WTC11 (cell line): ENCODE results near the gene LGALS8. TPM values are rescaled to one million over a fixed set of nuclear protein-coding genes. Genes with fewer than 3 reads are reported as not detected.

Experiments
- ATAC-seq: fragments of 200-7000 bp; cut with Tn5 transposase; 2 replicates; pipeline ENCODE4 v1.10.0; 2021; ENCODE audit warnings: mild to moderate bottlenecking, moderate library complexity
- CTCF ChIA-PET: fragments of 300-600 bp; sonication (Branson Sonifier 250); formaldehyde crosslinking; loops from one replicate; lab custom pipeline; 2021; ENCODE audit warnings: antibody characterized with exemption; lab: Charles Lee
- POLR2A ChIA-PET: fragments of 350-600 bp; sonication (Branson Sonifier 250); formaldehyde crosslinking; loops from one replicate; lab custom pipeline; 2021; ENCODE audit warnings: antibody characterized with exemption; lab: Charles Lee
- DNase-seq: peaks from one replicate; pipeline ENCODE4 v3.0.0; 2021; ENCODE audit warnings: low spot score
- H3K27ac Mint-ChIP-seq: 2 replicates; pipeline ENCODE4 v1.8.0; 2021; ENCODE audit warnings: mixed read lengths
- H3K27me3 Mint-ChIP-seq: 2 replicates; pipeline ENCODE4 v1.8.0; 2021; ENCODE audit warnings: low read depth, mild to moderate bottlenecking, moderate library complexity, mixed read lengths
- H3K36me3 Mint-ChIP-seq: 2 replicates; pipeline ENCODE4 v1.8.0; 2021; ENCODE audit warnings: mixed read lengths
- H3K4me1 Mint-ChIP-seq: 2 replicates; pipeline ENCODE4 v1.8.0; 2022; ENCODE audit warnings: mixed read lengths
- H3K4me3 Mint-ChIP-seq: 2 replicates; pipeline ENCODE4 v1.8.0; 2021; ENCODE audit warnings: mild to moderate bottlenecking, moderate library complexity, mixed read lengths
- H3K9me3 Mint-ChIP-seq: 2 replicates; pipeline ENCODE4 v1.8.0; 2021; ENCODE audit warnings: mixed read lengths
- CBFB ChIP-seq: sonication (generic); formaldehyde crosslinking; IDR thresholded peaks from 2 replicates; pipeline ENCODE4 v1.8.1; 2022; ENCODE audit warnings: mild to moderate bottlenecking, low read depth, missing genetic modification reagents
- GRHL2 ChIP-seq: fragments of 250-450 bp; sonication (Bioruptor Pico); IDR thresholded peaks from 2 replicates; pipeline ENCODE4 v1.8.0; 2022; ENCODE audit warnings: mild to moderate bottlenecking, moderate library complexity; ENCODE audit not compliant: insufficient replicate concordance, severe bottlenecking
- GTF2I ChIP-seq: fragments of 250-450 bp; sonication (Bioruptor Pico); conservative IDR thresholded peaks from 2 replicates; pipeline ENCODE4 v1.4.0; 2021; ENCODE audit warnings: mild to moderate bottlenecking
- HMGXB4 ChIP-seq: sonication (generic); formaldehyde crosslinking; IDR thresholded peaks from 2 replicates; pipeline ENCODE4 v1.8.1; 2023; ENCODE audit warnings: mild to moderate bottlenecking, moderate library complexity, missing genetic modification reagents
- JAZF1 ChIP-seq: fragments of 250-450 bp; sonication (Bioruptor Pico); IDR thresholded peaks from 2 replicates; pipeline ENCODE4 v1.9.0; 2021; ENCODE audit warnings: moderate library complexity, mild to moderate bottlenecking, inconsistent platforms
- MXD4 ChIP-seq: fragments of 250-450 bp; sonication (Bioruptor Pico); IDR thresholded peaks from 2 replicates; pipeline ENCODE4 v1.8.0; 2021; ENCODE audit warnings: mild to moderate bottlenecking, moderate library complexity, borderline replicate concordance
- MYBL2 ChIP-seq: sonication (generic); formaldehyde crosslinking; IDR thresholded peaks from 2 replicates; pipeline ENCODE4 v1.8.1; 2023; ENCODE audit warnings: mild to moderate bottlenecking, moderate library complexity, missing genetic modification reagents
- PREB ChIP-seq: sonication (generic); formaldehyde crosslinking; IDR thresholded peaks from 2 replicates; pipeline ENCODE4 v1.8.1; 2022; ENCODE audit warnings: mild to moderate bottlenecking, missing genetic modification reagents, moderate library complexity, borderline replicate concordance
- SMAD3 ChIP-seq: sonication (generic); formaldehyde crosslinking; IDR thresholded peaks from 2 replicates; pipeline ENCODE4 v1.8.0; 2022; ENCODE audit warnings: missing genetic modification reagents, mild to moderate bottlenecking, borderline replicate concordance
- TEAD1 ChIP-seq: sonication (generic); formaldehyde crosslinking; IDR thresholded peaks from 2 replicates; pipeline ENCODE4 v1.8.0; 2022; ENCODE audit warnings: mild to moderate bottlenecking, missing genetic modification reagents
- USF1 ChIP-seq: sonication (generic); formaldehyde crosslinking; IDR thresholded peaks from 2 replicates; pipeline ENCODE4 v1.8.0; 2022; ENCODE audit warnings: mild to moderate bottlenecking, missing genetic modification reagents
- ZNF121 ChIP-seq: sonication (generic); formaldehyde crosslinking; IDR thresholded peaks from 2 replicates; pipeline ENCODE4 v1.8.0; 2023; ENCODE audit warnings: missing genetic modification reagents
- ZNF532 ChIP-seq: fragments of 250-450 bp; sonication (Bioruptor Pico); IDR thresholded peaks from 2 replicates; pipeline ENCODE4 v1.9.0; 2021; ENCODE audit warnings: mild to moderate bottlenecking, borderline replicate concordance
- total RNA-seq: library from RNA; stranded (reverse); gene quantifications from 3 replicates; pipeline ENCODE4 v1.2.3, GENCODE V29; 2021
- TF ChIP-seq, protein P1 (sequence below): fragments of 250-450 bp; sonication (Bioruptor Pico); IDR thresholded peaks from 2 replicates; pipeline ENCODE4 v1.9.0; 2021; ENCODE audit warnings: mild to moderate bottlenecking
- TF ChIP-seq, protein P2 (sequence below): sonication (generic); formaldehyde crosslinking; IDR thresholded peaks from 2 replicates; pipeline ENCODE4 v1.8.1; 2022; ENCODE audit warnings: low read depth, missing genetic modification reagents, borderline replicate concordance
- TF ChIP-seq, protein P3 (sequence below): sonication (generic); formaldehyde crosslinking; IDR thresholded peaks from 2 replicates; pipeline ENCODE4 v1.8.0; 2022; ENCODE audit warnings: mild to moderate bottlenecking, missing genetic modification reagents
- TF ChIP-seq, protein P4 (sequence below): sonication (generic); formaldehyde crosslinking; IDR thresholded peaks from 2 replicates; pipeline ENCODE4 v1.8.1; 2023; ENCODE audit warnings: mild to moderate bottlenecking, missing genetic modification reagents
- TF ChIP-seq, protein P5 (sequence below): fragments of 250-450 bp; sonication (Bioruptor Pico); IDR thresholded peaks from 2 replicates; pipeline ENCODE4 v1.9.0; 2021; ENCODE audit warnings: mild to moderate bottlenecking
- TF ChIP-seq, protein P6 (sequence below): sonication (generic); formaldehyde crosslinking; IDR thresholded peaks from 2 replicates; pipeline ENCODE4 v1.8.1; 2022; ENCODE audit warnings: mild to moderate bottlenecking, moderate library complexity, missing genetic modification reagents

The LGALS8 gene
- total RNA-seq, 1 experiment from 2014 or later, result 8.6 TPM

- TF ChIP-seq, protein P1, sequence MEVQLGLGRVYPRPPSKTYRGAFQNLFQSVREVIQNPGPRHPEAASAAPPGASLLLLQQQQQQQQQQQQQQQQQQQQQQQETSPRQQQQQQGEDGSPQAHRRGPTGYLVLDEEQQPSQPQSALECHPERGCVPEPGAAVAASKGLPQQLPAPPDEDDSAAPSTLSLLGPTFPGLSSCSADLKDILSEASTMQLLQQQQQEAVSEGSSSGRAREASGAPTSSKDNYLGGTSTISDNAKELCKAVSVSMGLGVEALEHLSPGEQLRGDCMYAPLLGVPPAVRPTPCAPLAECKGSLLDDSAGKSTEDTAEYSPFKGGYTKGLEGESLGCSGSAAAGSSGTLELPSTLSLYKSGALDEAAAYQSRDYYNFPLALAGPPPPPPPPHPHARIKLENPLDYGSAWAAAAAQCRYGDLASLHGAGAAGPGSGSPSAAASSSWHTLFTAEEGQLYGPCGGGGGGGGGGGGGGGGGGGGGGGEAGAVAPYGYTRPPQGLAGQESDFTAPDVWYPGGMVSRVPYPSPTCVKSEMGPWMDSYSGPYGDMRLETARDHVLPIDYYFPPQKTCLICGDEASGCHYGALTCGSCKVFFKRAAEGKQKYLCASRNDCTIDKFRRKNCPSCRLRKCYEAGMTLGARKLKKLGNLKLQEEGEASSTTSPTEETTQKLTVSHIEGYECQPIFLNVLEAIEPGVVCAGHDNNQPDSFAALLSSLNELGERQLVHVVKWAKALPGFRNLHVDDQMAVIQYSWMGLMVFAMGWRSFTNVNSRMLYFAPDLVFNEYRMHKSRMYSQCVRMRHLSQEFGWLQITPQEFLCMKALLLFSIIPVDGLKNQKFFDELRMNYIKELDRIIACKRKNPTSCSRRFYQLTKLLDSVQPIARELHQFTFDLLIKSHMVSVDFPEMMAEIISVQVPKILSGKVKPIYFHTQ (CRISPR knock-in tag), result no peak
- TF ChIP-seq, protein P2, sequence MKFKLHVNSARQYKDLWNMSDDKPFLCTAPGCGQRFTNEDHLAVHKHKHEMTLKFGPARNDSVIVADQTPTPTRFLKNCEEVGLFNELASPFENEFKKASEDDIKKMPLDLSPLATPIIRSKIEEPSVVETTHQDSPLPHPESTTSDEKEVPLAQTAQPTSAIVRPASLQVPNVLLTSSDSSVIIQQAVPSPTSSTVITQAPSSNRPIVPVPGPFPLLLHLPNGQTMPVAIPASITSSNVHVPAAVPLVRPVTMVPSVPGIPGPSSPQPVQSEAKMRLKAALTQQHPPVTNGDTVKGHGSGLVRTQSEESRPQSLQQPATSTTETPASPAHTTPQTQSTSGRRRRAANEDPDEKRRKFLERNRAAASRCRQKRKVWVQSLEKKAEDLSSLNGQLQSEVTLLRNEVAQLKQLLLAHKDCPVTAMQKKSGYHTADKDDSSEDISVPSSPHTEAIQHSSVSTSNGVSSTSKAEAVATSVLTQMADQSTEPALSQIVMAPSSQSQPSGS (CRISPR knock-in tag), result no peak
- TF ChIP-seq TEAD1 (CRISPR knock-in tag) (no peak), MYBL2 (no peak), ZNF121 (CRISPR knock-in tag) (no peak), MXD4 (no peak), GTF2I (CRISPR knock-in tag) (no peak)
- TF ChIP-seq, protein P3, sequence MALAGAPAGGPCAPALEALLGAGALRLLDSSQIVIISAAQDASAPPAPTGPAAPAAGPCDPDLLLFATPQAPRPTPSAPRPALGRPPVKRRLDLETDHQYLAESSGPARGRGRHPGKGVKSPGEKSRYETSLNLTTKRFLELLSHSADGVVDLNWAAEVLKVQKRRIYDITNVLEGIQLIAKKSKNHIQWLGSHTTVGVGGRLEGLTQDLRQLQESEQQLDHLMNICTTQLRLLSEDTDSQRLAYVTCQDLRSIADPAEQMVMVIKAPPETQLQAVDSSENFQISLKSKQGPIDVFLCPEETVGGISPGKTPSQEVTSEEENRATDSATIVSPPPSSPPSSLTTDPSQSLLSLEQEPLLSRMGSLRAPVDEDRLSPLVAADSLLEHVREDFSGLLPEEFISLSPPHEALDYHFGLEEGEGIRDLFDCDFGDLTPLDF (CRISPR knock-in tag), result no peak
Observed at GRCh38 chr1:236558081-236558480, 34.3 kb downstream of the LGALS8 start (continued).

DNA sequence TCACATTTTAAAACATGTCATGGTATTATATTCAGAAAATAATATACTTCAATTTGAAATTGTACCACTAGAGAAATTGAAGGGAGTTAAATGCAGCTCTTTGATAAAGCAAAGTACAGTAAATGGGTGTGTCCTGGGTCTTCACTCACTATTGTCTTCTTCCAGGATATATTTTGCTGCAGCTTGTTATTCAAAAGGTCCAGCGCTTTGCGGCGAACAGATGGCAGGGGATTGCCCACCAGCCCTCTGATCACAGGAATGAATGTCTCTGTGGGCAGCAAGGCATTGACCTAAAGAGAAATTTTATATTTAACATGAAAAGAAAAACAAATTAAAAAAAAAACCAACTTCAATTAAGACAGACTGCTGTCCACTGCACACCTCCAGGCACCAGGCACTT is 35.1 kb downstream of the LGALS8 start:
- no peak overlapping the region for H3K4me3 Mint-ChIP-seq
- CTCF ChIA-PET, result interaction anchor here (0.5 to 0.9 kb wide), 2 partner anchors 11 to 963 kb away, joined by 3 read pairs; no protein-coding TSS in a partner anchor
- DNase-seq (no peak), ATAC-seq (no peak)
- no peaks in the 10 kb centered on the region for H3K4me1 Mint-ChIP-seq
- no peaks in the 10 kb centered on the region for H3K27me3 Mint-ChIP-seq
- peaks cover 57% of the 10 kb centered on the region for H3K36me3 Mint-ChIP-seq
- no peaks in the 10 kb centered on the region for H3K9me3 Mint-ChIP-seq
- no peak overlapping the region for H3K27ac Mint-ChIP-seq
- POLR2A ChIA-PET, result no interaction called here
- TF ChIP-seq, protein P4, sequence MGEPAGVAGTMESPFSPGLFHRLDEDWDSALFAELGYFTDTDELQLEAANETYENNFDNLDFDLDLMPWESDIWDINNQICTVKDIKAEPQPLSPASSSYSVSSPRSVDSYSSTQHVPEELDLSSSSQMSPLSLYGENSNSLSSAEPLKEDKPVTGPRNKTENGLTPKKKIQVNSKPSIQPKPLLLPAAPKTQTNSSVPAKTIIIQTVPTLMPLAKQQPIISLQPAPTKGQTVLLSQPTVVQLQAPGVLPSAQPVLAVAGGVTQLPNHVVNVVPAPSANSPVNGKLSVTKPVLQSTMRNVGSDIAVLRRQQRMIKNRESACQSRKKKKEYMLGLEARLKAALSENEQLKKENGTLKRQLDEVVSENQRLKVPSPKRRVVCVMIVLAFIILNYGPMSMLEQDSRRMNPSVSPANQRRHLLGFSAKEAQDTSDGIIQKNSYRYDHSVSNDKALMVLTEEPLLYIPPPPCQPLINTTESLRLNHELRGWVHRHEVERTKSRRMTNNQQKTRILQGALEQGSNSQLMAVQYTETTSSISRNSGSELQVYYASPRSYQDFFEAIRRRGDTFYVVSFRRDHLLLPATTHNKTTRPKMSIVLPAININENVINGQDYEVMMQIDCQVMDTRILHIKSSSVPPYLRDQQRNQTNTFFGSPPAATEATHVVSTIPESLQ, result no peak
- TF ChIP-seq ZNF532 (CRISPR knock-in tag) (no peak), PREB (CRISPR knock-in tag) (no peak), USF1 (CRISPR knock-in tag) (no peak), HMGXB4 (no peak), JAZF1 (CRISPR knock-in tag) (no peak), SMAD3 (CRISPR knock-in tag) (no peak), CBFB (CRISPR knock-in tag) (no peak), GRHL2 (CRISPR knock-in tag) (no peak)
- TF ChIP-seq, protein P5, sequence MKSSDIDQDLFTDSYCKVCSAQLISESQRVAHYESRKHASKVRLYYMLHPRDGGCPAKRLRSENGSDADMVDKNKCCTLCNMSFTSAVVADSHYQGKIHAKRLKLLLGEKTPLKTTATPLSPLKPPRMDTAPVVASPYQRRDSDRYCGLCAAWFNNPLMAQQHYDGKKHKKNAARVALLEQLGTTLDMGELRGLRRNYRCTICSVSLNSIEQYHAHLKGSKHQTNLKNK (CRISPR knock-in tag), result no peak
- TF ChIP-seq, protein P6, sequence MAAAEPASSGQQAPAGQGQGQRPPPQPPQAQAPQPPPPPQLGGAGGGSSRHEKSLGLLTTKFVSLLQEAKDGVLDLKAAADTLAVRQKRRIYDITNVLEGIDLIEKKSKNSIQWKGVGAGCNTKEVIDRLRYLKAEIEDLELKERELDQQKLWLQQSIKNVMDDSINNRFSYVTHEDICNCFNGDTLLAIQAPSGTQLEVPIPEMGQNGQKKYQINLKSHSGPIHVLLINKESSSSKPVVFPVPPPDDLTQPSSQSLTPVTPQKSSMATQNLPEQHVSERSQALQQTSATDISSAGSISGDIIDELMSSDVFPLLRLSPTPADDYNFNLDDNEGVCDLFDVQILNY (CRISPR knock-in tag), result no peak
